GM23338 (cell line): ENCODE measurements around the gene ACAD8. TPM values are rescaled to one million over a fixed set of nuclear protein-coding genes. Genes with fewer than 3 reads are reported as not detected.

Source experiments
- ATAC-seq: fragments of 200-7000 bp; cut with Tn5 transposase; 3 replicates; pipeline ENCODE4 v1.9.1; 2020
- DNase-seq: peaks from one replicate; pipeline ENCODE4 v3.0.0-alpha.2; 2015; ENCODE audit warnings: low spot score
- H2AFZ ChIP-seq: fragments of 200-600 bp; sonication (generic); 2 replicates; pipeline ENCODE4 v1.8.0; 2016; ENCODE audit warnings: antibody characterized with exemption, mild to moderate bottlenecking, moderate library complexity
- H3F3A ChIP-seq: fragments of 200-600 bp; sonication (generic); replicated peaks from 2 replicates; pipeline ENCODE4 v1.8.0; 2017; ENCODE audit warnings: antibody characterized with exemption, mixed run types, low read depth
- H3K27ac ChIP-seq: fragments of 200-600 bp; sonication (generic); 2 replicates; pipeline ENCODE4 v1.6.1; 2016; ENCODE audit warnings: low read depth
- H3K27me3 ChIP-seq: fragments of 200-600 bp; sonication (generic); 2 replicates; pipeline ENCODE4 v1.8.0; 2016; ENCODE audit warnings: mild to moderate bottlenecking, mixed run types, moderate library complexity; ENCODE audit not compliant: insufficient read depth
- H3K36me3 ChIP-seq: fragments of 200-600 bp; sonication (generic); 2 replicates; pipeline ENCODE4 v1.8.0; 2016; ENCODE audit warnings: mild to moderate bottlenecking; ENCODE audit not compliant: insufficient read depth
- H3K4me1 ChIP-seq: fragments of 200-600 bp; sonication (generic); 2 replicates; pipeline ENCODE4 v1.8.0; 2016; ENCODE audit warnings: mild to moderate bottlenecking, moderate library complexity; ENCODE audit not compliant: insufficient read depth
- H3K4me2 ChIP-seq: fragments of 200-600 bp; sonication (generic); 2 replicates; pipeline ENCODE4 v1.7.1; 2017; ENCODE audit warnings: mixed run types
- H3K4me3 ChIP-seq: fragments of 200-600 bp; sonication (generic); 2 replicates; pipeline ENCODE4 v1.6.1; 2016; ENCODE audit warnings: mixed run types
- H3K79me2 ChIP-seq: fragments of 200-600 bp; sonication (generic); replicated peaks from 2 replicates; pipeline ENCODE4 v1.8.0; 2017; ENCODE audit warnings: mild to moderate bottlenecking; ENCODE audit not compliant: insufficient read depth
- H3K9me2 ChIP-seq: fragments of 200-600 bp; sonication (generic); 2 replicates; pipeline ENCODE4 v1.8.0; 2017; ENCODE audit not compliant: insufficient read depth
- H4K20me1 ChIP-seq: fragments of 200-600 bp; sonication (generic); replicated peaks from 2 replicates; pipeline ENCODE4 v1.8.0; 2017; ENCODE audit warnings: mild to moderate bottlenecking; ENCODE audit not compliant: insufficient read depth
- H3K27ac Mint-ChIP-seq: 2 replicates; pipeline ENCODE4 v1.8.0; 2020; ENCODE audit warnings: inconsistent platforms, mild to moderate bottlenecking, moderate library complexity, mixed read lengths
- H3K27me3 Mint-ChIP-seq: 3 replicates; pipeline ENCODE4 v1.8.0; 2022; ENCODE audit warnings: low read depth, mild to moderate bottlenecking, moderate library complexity, mixed read lengths, inconsistent platforms; ENCODE audit not compliant: insufficient read depth, poor library complexity
- H3K36me3 Mint-ChIP-seq: 3 replicates; pipeline ENCODE4 v1.8.0; 2021; ENCODE audit warnings: low read depth, mild to moderate bottlenecking, inconsistent platforms, moderate library complexity, mixed read lengths
- H3K4me1 Mint-ChIP-seq: 3 replicates; pipeline ENCODE4 v1.8.0; 2020; ENCODE audit warnings: mild to moderate bottlenecking, inconsistent platforms, mixed read lengths
- H3K4me3 Mint-ChIP-seq: 3 replicates; pipeline ENCODE4 v1.8.0; 2021; ENCODE audit warnings: moderate library complexity, mild to moderate bottlenecking, inconsistent platforms, mixed read lengths
- H3K9me3 Mint-ChIP-seq: 3 replicates; pipeline ENCODE4 v1.8.0; 2020; ENCODE audit warnings: moderate library complexity, mild to moderate bottlenecking, inconsistent platforms, mixed read lengths
- CREB1 ChIP-seq: fragments of 250-450 bp; sonication (Bioruptor Pico); IDR thresholded peaks from 2 replicates; pipeline ENCODE4 v1.5.0; 2020; ENCODE audit warnings: low read depth, mild to moderate bottlenecking, moderate library complexity
- CTCF ChIP-seq, 2 experiments: fragments of 200-600 bp in 1 of 2; sonication (generic) in 1 of 2; conservative IDR thresholded peaks; 2 replicates each; pipeline versions ENCODE4 v1.5.1 to v1.6.1; 2016 to 2017; ENCODE audit warnings: antibody characterized with exemption in 2 of 2, low read depth in 2 of 2, mild to moderate bottlenecking in 2 of 2, moderate library complexity in 1 of 2
- ETS1 ChIP-seq: IDR thresholded peaks from 2 replicates; pipeline ENCODE4 v1.6.1; 2016; ENCODE audit warnings: antibody characterized with exemption
- EZH2 ChIP-seq: fragments of 200-600 bp; sonication (generic); IDR thresholded peaks from one replicate; pipeline ENCODE4 v1.8.0; 2017; ENCODE audit warnings: antibody characterized with exemption, mild to moderate bottlenecking, low read depth; ENCODE audit not compliant: unreplicated experiment
- EZH2phosphoT487 ChIP-seq: fragments of 200-600 bp; sonication (generic); IDR thresholded peaks from one replicate; pipeline ENCODE4 v1.8.1; 2018; ENCODE audit warnings: antibody characterized with exemption; ENCODE audit not compliant: unreplicated experiment
- JUNB ChIP-seq: IDR thresholded peaks from one replicate; pipeline ENCODE4 v1.6.1; 2016; ENCODE audit warnings: antibody characterized with exemption; ENCODE audit not compliant: unreplicated experiment
- NANOG ChIP-seq: IDR thresholded peaks from 2 replicates; pipeline ENCODE4 v1.6.1; 2016; ENCODE audit warnings: antibody characterized with exemption, borderline replicate concordance
- POLR2AphosphoS5 ChIP-seq: IDR thresholded peaks from 2 replicates; pipeline ENCODE4 v1.6.1; 2016; ENCODE audit warnings: antibody characterized with exemption, low read depth
- REST ChIP-seq: IDR thresholded peaks from one replicate; pipeline ENCODE4 v1.6.1; 2018; ENCODE audit warnings: antibody characterized with exemption; ENCODE audit not compliant: unreplicated experiment
- STAT1 ChIP-seq: IDR thresholded peaks from one replicate; pipeline ENCODE4 v1.6.1; 2016; ENCODE audit warnings: antibody characterized with exemption; ENCODE audit not compliant: unreplicated experiment
- ZNF114 ChIP-seq: fragments of 250-450 bp; sonication (Bioruptor Pico); IDR thresholded peaks from 2 replicates; pipeline ENCODE4 v1.5.0; 2020; ENCODE audit warnings: mild to moderate bottlenecking, moderate library complexity
- ZNF331 ChIP-seq: fragments of 250-450 bp; sonication (Bioruptor Pico); IDR thresholded peaks from 2 replicates; pipeline ENCODE4 v1.5.0; 2020; ENCODE audit warnings: low read depth, mild to moderate bottlenecking, moderate library complexity
- polyA plus RNA-seq: library from polyadenylated mRNA; unstranded; fragments of >200 nt; fragmentation: Nextera tagmentation; extraction: Ambion mirVana; gene quantifications from 2 replicates; pipeline ENCODE4 v1.2.1, GENCODE V29; 2016
- total RNA-seq: library from RNA; depleted of rRNA; stranded (reverse); fragments of >200 nt; shearing (Covaris generic); gene quantifications from 2 replicates; pipeline ENCODE4 v1.2.3, GENCODE V29; 2014
- TF ChIP-seq, protein P1 (sequence below): fragments of 250-450 bp; sonication (Bioruptor Pico); IDR thresholded peaks from 2 replicates; pipeline ENCODE4 v1.5.0; 2020; ENCODE audit warnings: mild to moderate bottlenecking, moderate library complexity

Gene ACAD8
- total and polyA plus RNA-seq, 2 experiments from 2014 or later: 43.2 to 65.4 TPM

DNA sequence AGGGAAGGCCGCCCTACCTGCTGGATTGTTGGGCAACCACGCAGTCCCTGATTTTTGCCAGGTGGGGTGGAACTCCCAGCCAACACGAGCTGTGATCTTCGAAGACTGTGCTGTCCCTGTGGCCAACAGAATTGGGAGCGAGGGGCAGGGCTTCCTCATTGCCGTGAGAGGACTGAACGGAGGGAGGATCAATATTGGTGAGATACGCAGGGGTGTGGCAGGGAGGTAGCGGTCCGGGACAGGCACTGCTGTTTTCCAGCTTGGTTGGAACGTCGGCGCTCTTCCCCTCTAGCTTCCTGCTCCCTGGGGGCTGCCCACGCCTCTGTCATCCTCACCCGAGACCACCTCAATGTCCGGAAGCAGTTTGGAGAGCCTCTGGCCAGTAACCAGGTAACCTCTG lies 7.6 kb downstream of the ACAD8 start:
- Histone ChIP-seq H2AFZ (no peak overlapping the region), H3K27ac (no peak overlapping the region), H3K79me2 (peaks cover 36% of the 10 kb centered on the region), H3K4me3 (no peak overlapping the region), H3K27me3 (no peaks in the 10 kb centered on the region), H3K4me2 (no peak overlapping the region), H4K20me1 (peaks cover 10% of the 10 kb centered on the region), H3K4me1 (peaks cover 7% of the 10 kb centered on the region; the same call in 1 of the 2 replicates), H3F3A (no peaks in the 10 kb centered on the region), H3K9me2 (no peaks in the 10 kb centered on the region), H3K36me3 (peaks cover 49% of the 10 kb centered on the region)
- Mint-ChIP-seq H3K9me3 (no peaks in the 10 kb centered on the region), H3K27ac (no peak overlapping the region), H3K4me3 (no peak overlapping the region), H3K36me3 (peaks cover 74% of the 10 kb centered on the region), H3K27me3 (peaks cover 2% of the 10 kb centered on the region), H3K4me1 (peaks cover 15% of the 10 kb centered on the region)
- no peak for DNase-seq
- TF ChIP-seq ETS1 (no peak), POLR2AphosphoS5 (no peak), CREB1 (CRISPR knock-in tag) (no peak), NANOG (no peak), JUNB (no peak), EZH2phosphoT487 (no peak), ZNF331 (CRISPR knock-in tag) (no peak), REST (no peak), STAT1 (no peak), CTCF (conservative IDR thresholded peaks at IDR 0.05; ENCODE audit: low read depth in 2 of 2) (no peak), ZNF114 (CRISPR knock-in tag) (no peak), EZH2 (no peak)
- TF ChIP-seq, protein P1, sequence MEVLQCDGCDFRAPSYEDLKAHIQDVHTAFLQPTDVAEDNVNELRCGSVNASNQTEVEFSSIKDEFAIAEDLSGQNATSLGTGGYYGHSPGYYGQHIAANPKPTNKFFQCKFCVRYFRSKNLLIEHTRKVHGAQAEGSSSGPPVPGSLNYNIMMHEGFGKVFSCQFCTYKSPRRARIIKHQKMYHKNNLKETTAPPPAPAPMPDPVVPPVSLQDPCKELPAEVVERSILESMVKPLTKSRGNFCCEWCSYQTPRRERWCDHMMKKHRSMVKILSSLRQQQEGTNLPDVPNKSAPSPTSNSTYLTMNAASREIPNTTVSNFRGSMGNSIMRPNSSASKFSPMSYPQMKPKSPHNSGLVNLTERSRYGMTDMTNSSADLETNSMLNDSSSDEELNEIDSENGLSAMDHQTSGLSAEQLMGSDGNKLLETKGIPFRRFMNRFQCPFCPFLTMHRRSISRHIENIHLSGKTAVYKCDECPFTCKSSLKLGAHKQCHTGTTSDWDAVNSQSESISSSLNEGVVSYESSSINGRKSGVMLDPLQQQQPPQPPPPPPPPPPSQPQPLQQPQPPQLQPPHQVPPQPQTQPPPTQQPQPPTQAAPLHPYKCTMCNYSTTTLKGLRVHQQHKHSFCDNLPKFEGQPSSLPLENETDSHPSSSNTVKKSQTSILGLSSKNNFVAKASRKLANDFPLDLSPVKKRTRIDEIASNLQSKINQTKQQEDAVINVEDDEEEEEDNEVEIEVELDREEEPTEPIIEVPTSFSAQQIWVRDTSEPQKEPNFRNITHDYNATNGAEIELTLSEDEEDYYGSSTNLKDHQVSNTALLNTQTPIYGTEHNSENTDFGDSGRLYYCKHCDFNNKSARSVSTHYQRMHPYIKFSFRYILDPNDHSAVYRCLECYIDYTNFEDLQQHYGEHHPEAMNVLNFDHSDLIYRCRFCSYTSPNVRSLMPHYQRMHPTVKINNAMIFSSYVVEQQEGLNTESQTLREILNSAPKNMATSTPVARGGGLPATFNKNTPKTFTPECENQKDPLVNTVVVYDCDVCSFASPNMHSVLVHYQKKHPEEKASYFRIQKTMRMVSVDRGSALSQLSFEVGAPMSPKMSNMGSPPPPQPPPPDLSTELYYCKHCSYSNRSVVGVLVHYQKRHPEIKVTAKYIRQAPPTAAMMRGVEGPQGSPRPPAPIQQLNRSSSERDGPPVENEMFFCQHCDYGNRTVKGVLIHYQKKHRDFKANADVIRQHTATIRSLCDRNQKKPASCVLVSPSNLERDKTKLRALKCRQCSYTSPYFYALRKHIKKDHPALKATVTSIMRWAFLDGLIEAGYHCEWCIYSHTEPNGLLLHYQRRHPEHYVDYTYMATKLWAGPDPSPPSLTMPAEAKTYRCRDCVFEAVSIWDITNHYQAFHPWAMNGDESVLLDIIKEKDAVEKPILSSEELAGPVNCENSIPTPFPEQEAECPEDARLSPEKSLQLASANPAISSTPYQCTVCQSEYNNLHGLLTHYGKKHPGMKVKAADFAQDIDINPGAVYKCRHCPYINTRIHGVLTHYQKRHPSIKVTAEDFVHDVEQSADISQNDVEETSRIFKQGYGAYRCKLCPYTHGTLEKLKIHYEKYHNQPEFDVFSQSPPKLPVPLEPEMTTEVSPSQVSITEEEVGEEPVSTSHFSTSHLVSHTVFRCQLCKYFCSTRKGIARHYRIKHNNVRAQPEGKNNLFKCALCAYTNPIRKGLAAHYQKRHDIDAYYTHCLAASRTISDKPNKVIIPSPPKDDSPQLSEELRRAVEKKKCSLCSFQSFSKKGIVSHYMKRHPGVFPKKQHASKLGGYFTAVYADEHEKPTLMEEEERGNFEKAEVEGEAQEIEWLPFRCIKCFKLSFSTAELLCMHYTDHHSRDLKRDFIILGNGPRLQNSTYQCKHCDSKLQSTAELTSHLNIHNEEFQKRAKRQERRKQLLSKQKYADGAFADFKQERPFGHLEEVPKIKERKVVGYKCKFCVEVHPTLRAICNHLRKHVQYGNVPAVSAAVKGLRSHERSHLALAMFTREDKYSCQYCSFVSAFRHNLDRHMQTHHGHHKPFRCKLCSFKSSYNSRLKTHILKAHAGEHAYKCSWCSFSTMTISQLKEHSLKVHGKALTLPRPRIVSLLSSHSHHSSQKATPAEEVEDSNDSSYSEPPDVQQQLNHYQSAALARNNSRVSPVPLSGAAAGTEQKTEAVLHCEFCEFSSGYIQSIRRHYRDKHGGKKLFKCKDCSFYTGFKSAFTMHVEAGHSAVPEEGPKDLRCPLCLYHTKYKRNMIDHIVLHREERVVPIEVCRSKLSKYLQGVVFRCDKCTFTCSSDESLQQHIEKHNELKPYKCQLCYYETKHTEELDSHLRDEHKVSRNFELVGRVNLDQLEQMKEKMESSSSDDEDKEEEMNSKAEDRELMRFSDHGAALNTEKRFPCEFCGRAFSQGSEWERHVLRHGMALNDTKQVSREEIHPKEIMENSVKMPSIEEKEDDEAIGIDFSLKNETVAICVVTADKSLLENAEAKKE (CRISPR knock-in tag): no peak
- no peak for ATAC-seq
